NCI-H82 treated with DMSO at 0.1 percent for 48 hours (cell line): ENCODE results near the gene INPP4B.

Experiments
- DNase-seq: peaks from one replicate; lab custom pipeline; 2025; ENCODE audit not compliant: unreplicated experiment; lab: John Stamatoyannopoulos, UW

INPP4B gene

DNA sequence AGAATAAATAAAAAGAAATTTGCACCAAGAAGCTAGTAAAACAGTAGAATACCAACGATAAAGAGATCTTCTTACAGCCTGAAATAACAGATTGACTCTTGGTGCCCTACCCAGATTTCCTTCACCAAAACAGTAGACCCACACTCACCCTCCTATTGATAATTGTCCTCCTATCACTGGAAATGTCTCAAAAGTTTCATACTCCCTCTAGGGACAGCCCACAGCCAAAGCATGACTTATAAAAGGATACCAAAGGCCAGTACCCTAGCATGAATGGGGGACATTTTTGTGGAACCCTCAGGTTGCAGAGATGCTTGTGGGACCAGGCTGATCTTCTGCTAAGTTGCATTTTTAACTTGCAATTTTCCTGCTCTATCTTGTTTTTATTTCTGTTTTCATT lies 104.1 kb downstream of the INPP4B start:
- DNase-seq = no peak

DNA sequence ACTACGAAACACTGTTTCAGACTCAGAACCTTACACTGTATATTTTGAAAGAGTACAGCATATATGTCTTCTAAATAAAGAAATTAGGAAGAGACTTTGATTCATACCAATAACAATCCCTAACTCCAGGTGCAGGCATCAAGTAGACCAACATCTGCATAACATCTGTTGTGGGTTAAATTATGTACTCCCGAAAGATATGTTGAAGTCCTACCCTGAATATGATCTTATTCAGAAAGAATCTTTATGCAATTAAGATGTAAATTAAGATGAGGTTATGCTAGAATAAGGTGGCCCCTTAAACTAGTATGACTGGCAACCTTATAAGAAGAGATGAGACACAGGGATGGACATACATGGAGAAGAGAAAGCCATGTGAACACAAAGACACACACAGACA lies 117.9 kb downstream of the INPP4B start:
- DNase-seq = no peak

DNA sequence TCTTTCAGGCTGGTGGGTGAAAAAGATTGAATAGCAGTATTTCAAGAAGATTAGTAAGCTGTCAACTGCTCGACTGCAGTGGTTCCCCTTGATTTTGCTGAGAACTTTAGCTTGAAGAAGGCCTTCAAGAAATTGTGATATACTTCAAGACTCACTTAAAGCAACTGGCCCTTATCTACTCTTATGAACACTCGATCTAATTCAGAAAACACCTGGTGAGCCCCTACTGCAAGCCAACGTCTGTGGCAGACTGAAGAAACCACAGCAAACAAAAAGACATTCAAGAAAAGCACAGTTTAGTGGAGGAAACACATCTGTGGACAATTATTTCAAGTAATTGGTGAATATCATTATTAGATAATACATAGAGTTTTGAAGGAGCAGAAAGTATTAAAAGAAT lies 119.0 kb downstream of the INPP4B start:
- no peak for DNase-seq

DNA sequence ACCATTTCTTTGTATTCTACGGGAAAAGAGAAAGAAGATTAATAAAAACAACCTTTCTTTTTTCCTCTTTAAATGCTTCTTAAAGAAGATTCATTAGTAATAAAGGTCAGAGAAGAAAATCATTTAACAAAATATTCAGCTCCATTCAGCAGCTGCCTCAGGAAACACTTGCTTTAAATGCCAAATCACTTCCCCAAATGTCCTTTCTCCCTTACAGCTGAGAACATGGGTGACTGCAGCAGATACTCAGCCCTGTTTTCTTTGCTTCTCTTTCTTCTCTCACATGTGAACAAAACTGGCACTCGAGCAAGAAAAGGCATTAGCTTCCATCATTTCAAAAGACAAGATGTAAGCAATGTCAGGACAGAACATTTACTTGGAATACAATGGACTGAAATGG lies 120.2 kb downstream of the INPP4B start:
- no peak for DNase-seq

DNA sequence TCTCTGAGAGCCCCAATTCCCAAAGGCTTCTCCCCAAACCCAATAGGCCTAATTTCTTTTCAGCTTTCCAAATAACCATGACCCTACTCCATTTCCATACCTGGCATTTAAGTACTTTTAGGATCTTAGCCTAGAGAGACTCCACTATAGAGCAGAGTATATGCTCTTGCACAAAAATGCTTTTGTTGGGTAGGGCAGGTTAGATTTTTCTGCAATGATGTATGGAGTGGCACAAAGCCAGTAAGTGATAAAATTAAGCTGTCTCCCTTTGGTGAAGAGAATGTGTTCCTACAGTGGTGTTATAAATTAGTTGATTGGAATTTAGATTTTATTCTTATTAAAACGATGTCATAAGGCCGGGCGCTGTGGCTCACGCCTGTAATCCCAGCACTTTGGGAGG lies 124.9 kb downstream of the INPP4B start:
- no peak for DNase-seq

DNA sequence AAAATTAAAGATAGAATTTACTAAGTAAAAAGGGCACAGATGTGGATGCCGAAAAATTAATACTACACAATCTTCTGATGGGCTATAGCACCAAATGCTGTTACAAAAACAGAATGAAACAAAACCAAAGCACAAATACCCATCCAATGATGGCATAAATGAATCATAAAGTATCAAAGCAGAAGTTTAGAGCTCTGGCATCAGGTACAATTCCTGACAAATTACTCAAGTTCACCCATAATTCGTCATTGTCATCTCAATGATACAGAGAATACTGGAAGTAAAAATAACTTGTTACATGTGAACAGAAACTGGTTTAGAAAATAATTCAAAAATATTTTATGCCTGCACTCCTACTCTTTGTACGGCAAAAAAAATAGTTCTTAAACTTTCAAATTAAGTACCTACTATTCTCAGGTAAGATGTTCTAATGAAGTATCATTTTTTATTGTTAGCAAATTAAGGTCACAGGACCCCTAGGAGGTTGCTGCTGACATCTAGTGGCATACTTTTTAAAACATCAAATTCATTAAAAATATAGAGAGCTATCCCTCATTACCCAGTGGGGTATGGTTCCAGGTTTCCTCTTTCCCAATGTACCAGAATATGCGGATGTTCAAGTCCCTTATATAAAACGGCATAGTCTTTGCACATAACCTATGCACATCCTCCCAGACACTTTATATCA lies 126.1 kb downstream of the INPP4B start:
- no peak for DNase-seq

DNA sequence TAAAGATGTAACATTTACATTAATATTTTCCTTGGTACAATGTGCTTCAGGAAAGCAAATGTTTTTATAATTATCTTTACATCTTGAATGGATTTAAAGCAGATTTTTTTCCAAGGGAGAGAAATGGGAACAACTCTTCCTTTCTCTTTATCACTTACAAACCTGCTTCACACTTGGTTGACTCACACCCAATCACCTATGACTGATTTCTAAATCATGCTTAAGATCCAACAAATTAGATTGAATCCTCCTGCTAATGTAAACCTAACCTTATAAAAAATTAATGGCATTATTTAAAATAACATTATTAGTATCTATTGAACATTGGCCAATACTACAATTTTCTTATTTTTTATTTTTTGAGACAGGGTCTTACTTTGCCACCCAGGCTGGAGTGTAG lies 127.1 kb downstream of the INPP4B start:
- DNase-seq = no peak

DNA sequence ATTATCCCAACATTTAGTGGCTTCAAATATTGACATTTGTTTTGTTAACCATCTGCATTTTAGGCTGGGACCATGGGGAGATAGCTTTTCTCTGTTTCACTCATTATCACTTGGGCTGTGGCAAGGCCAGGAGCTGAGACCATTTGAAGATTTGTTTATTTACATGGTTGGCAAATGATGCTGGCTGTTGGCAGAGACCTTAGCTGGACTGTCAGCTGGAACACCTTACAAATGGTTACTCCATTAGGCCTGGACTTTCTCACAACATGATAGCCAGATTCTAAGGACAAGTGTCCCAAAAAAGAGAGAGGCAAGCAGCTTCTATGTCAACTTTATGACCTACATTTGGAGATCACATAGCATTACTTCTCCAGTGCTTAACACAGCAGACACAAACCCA lies 130.4 kb downstream of the INPP4B start:
- DNase-seq = no peak

DNA sequence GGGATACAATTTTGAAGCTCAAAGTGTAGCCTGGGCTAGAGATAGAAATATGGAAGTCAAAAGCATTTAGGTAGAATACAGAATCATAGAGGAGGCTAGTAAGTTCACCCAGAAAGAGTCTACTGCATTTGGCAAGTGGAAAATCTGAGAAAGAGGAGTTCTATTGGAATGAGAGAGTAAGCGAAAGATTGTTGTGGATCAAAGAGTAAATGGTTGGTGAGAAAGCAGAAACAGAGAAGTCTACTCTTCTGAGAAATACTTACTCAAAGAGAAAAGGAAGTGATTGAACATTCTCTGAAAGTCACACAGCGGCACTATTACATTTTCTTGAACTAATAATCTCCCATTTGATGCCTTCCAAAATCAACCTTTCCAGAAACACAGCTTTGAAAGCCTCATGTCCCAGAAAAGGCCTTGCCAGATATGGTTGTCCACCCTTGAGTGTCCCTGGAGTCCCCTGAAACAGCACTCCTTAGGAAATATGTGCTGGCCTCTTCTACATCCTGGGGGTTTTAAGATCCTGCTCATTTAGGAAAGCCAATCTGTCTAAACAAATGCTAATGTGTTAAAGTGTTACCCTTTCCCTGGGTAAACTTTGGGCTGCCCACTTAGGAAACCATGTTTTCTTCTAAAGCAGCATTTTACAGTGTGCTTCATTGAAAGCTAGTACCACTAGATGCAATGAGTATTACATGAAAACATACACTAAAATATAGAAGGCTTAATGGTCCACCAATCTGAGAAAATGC lies 132.6 kb downstream of the INPP4B start:
- no peak for DNase-seq

DNA sequence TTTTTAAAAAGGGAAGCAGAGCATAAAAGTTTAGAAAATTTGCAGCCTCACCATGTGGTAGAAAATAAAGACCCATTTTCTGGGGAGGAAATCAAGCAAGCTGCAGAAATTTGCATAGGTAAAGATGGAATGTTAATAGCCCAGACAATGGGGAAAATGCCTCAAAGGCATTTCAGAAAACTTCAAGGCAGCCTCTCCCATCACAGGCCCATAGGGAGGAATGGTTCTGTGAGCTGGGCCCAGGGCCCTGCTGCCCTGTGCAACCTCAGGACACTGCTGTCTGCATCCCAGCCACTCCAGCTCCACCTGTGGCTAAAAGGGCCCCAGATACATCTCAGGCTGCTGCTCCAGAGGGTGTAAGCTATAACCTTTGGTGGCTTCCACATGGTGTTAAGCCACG lies 137.9 kb downstream of the INPP4B start:
- DNase-seq = no peak

DNA sequence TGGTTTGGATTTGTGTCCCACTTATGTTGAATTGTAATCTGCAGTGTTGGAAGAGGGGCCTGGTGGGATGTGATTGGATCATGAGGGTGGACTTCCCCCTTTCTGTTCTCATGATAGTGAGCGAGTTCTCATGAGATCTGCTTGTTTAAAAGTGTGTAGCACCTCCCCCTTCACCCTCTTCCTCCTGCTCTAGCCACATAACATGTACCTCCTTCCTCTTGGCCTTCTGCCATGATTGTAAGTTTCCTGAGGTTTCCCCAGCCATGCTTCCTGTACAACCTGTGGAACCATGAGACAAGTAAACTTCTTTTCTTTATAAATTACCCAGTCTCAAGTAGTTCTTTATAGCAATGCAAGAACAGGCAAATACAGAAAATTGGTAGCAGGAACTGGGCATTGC lies 138.7 kb downstream of the INPP4B start:
- no peak for DNase-seq

DNA sequence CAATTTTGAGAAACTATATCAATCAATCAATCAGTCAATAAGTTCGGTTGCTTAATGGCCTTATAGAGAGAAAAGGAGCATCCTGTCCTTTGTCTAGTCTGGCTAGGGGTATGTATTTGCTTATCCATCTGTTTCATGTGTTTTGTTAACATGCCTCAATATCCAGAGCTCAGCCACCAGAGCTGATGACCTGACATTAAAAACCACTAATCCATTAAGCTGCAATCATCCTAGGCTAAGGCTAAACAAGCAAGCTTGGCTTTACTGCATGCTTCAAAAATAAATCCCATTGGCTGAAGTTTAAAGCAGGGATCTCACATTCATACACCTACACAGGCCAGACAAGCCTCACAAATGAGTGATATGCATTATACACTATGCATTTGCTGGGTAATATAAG lies 139.7 kb downstream of the INPP4B start:
- DNase-seq = peak; percentile 90

DNA sequence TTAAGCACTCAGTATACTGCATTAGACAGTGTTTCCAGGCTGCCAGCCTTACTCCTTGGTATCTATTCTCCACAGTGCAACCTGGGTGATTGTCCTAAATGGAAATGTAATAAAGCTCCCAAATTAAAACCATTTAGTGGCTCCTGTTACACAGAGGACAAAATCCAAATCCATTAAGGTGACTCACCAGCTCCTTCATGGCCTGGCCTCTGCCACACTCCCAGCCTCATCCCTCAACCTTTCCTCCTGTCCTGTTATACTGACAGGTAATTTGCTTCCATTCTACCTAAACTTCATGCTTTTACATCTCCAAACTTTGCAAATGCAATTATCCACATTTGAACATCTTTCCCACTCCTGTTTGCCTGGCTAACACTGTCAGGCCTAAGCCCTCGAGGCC lies 140.3 kb downstream of the INPP4B start:
- DNase-seq = no peak

DNA sequence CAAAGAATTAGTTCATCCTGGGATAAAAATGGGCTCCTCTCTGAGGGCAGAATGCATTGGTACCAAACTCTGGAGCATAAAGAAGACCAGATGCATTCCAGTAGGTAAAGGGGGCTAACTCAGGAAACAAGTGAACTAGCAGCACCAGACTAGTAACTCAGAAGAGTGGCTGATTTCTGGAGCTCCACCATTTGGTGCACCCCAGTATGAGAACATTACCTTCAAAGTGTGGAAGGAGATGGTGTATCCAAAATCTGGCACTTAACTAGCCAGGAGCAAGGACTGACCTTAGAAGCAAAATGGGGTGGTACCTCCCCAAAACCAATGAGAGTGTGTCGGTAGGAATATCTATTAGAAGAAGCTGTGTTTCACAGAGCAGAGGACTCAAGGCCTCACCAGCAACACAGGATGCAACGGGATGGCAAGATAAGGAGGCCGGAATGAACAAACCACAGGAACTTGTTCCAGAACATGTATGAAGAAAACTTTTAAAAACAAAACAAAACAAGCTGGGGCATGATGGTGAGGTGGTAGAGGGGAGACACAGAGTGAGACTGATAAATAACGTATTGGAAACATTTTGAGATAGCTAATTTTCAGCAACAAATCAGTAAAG lies 142.3 kb downstream of the INPP4B start:
- no peak for DNase-seq

DNA sequence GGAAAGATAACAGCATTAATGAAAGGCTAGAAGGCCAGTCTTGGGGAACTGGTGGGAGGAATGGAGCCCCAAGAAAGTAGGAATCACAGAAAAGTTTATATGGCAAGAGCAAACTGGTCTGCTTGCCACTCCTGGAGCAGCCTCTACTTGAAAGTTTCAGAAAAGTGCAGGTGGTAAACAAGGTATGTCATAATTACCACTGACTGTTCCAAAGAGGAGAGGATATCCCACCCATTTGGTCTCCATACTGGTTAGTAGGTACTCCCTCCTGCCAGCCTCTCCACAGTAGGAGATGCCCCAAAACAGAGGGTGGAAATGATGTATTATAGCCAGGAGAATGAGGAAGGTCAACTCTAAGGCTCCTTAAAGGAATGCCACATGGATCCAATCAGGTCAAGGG lies 145.1 kb downstream of the INPP4B start:
- DNase-seq = no peak

DNA sequence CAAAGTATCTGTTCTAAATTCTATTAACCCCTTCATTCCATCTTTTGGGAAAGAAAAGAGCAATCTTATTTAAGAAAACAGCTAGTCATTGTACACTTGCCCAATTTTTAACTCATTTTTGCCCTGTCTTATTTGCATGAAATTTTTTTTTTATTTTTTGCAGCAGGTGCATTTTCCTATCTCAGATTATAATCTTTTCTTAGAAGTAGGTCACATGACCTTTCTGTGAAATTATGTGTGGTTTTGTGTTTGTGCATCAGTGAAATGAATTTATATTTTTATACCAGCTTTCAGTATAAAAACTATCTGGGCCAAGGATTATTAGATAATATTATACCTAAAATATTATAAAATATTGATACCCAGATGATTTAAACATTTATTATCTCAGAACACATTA lies 145.6 kb downstream of the INPP4B start:
- DNase-seq = no peak

DNA sequence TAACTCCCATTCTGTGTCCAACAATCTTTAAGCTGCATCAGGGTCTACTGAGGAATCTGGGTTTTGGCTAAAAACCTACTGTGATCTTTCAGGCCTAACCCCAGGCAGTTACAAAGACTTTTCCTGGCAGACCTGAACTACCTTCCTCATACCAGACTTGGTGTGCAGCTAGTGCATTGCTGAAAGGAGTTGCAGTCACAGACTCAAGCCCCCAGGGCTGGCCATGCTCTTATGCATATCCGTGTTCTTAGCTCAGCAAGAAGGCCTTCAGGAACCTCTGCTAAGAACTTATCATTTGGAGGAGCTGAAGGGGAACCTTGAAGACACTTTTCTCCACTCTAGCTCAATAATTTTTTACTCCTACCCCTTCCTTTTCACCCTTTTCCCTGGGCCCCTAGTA lies 147.5 kb downstream of the INPP4B start:
- DNase-seq = no peak

DNA sequence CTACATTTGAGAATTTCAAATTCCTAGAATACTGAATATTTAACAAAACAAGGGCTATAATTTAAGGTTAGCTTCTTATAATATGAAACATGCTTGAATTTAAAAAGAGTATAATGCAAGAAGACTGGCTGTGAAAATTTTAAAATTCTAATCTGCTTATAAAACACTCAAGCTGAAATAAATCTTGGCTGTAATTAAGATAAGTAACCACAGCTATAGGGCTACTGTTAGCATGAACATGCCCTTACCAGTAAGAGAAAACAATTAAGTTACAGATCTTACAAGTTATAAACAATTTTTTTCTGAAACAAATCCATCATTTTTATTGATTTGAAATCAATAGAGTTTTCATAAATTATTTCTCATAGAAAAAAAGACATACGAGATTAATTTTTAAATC lies 148.2 kb downstream of the INPP4B start:
- no peak for DNase-seq

DNA sequence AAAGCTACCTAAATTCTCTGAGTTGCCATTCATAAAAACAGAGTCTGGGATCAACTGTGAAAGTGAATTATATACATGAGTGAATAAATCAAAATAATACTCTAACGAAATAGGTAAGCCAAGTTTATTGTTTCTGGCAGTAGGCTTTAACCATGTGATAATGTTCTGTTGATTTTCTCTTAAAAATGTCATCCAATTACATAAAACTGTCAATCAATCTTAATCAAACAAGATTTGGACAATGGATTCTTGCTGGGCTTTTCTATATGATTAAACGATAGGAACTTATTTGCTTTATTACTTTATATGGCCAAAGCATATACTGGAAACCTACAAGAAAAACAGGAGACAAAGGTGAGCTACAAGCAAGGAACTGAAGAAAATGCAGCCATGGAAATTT lies 148.8 kb downstream of the INPP4B start:
- DNase-seq = no peak

DNA sequence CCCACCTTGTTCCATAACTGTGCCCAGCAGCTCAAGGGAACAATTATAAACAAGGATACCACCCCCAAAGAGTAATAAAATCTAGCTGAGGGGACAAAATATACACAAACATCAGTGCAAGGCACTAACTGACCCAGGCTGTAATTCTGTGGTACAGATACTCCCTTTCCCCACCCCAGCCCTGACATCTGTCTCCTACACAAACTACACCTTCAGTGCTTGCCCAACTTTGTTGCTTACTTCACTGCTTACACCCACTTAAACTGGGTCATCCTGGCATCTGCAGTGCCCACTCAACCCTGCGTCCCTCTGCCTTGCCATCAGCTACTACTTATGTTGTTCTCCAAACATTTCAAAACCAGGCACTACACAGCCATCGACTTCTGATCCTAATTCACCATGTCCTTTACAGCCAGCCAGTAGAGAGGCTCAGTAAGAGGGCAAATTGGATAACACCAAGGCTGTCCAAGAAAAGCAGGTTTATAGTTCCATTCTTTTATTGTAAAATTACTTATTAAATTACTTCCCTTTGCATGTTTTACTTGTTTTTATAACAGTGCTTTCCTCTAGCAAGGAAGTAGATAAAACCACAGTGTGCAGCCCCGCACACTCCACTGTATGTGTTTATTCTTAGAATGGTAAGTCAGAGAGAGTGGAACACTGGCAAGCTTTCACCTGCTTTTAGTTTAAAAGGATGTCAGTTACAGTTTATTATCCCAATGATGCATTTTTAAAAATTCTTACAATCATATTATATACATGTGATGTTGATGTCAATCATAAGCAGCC lies 149.6 kb downstream of the INPP4B start:
- no peak for DNase-seq

DNA sequence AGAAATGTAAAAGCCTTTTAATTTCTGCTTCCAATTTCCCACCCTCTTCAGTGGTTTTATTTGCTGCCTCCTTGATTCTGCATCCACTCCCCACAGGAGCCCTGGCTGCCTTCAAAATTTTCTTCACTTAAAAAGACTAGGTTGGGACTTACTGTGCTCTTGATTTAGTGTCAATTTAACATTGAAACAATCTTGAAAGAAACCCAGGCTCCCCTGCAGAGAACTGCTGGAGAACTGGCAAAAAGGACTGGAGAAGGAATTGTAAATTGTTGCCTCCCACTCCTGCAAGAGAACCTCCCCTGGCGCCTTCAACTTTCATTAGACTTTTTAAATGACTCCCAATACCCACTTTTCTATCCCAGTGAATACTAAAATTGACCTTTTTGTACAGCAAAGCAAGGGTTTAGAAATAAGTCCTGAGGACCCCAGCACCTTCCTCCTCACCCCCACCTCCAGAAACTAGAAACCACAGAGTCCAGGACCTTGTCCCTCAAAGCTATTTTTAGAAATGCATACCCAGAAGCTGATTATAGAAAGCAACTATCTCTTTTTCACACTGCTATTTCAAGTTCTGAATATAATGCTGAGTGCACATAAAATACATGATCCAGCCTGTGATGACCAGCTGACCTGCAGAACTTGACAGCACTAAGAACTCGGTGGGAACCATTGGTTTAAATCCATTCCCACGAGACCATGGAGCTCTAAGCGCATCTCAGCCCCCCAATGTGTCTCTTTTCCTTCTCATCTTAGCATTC lies 155.5 kb downstream of the INPP4B start:
- no peak for DNase-seq
